ENCODE results near the gene ADCK1. TPM values are rescaled to one million over a fixed set of nuclear protein-coding genes. Genes with fewer than 3 reads are reported as not detected.

ADCK1 gene
- polyA plus RNA-seq, 2 of the 4 experiments (the other 2 are of a cell fraction): 6.6 to 8.1 TPM

GRCh38 chr14:77923131-77923936, 123.4 kb downstream of the ADCK1 start:
- FAIRE-seq (no peak), DNase-seq (ENCODE audit: low read depth in 1 of 2, low spot score in 1 of 2) (no peak), ATAC-seq (no peak)
- TF ChIP-seq RCOR1 (IDR thresholded peaks at IDR 0.05; ENCODE audit: low read depth, low read length) (no peak), ZC3H11A (IDR thresholded peaks at IDR 0.05) (no peak), EHMT2 (IDR thresholded peaks at IDR 0.05; ENCODE audit: low read depth) (no peak), ATOH8 (CRISPR knock-in tag; IDR thresholded peaks at IDR 0.05; ENCODE audit: low read depth) (no peak), TFCP2L1 (CRISPR knock-in tag; IDR thresholded peaks at IDR 0.05) (no peak), MAFK (IDR thresholded peaks at IDR 0.05; ENCODE audit: partially characterized antibody) (no peak), ZFP36 (IDR thresholded peaks at IDR 0.05; ENCODE audit: borderline replicate concordance, partially characterized antibody) (no peak), EP300 (IDR thresholded peaks at IDR 0.05) (no peak), ZNF302 (CRISPR knock-in tag; IDR thresholded peaks at IDR 0.05) (no peak), POLR2AphosphoS2 (conservative IDR thresholded peaks at IDR 0.05; ENCODE audit: low read length) (no peak), TP53 (CRISPR knock-in tag; IDR thresholded peaks at IDR 0.05) (no peak), CTCF (IDR thresholded peaks at IDR 0.05) (no peak), PHF8 (IDR thresholded peaks at IDR 0.05; ENCODE audit: borderline replicate concordance, low read depth) (no peak), E2F6 (IDR thresholded peaks at IDR 0.05; ENCODE audit: borderline replicate concordance, low read depth) (no peak), RAD21 (conservative IDR thresholded peaks at IDR 0.05 in 1 of 2, IDR thresholded peaks at IDR 0.05 in 1 of 2) (no peak), NFE2L2 (conservative IDR thresholded peaks at IDR 0.05; ENCODE audit: low read length) (no peak)
- H3K4me2 ChIP-seq: no peak overlapping the region
- WGBS (ENCODE audit: missing lambda C conversion rate): 51% methylated on average over 11 of the region's 11 CpGs
- H3K9me3 ChIP-seq: peaks cover 4% of the 10 kb centered on the region; the same call in 1 of the 3 replicates
- CTCF ChIA-PET: interaction anchor here (0.9 kb wide), 1 partner anchor 16 kb away, joined by 3 read pairs; no protein-coding TSS in a partner anchor
- no peak overlapping the region for H3K27ac ChIP-seq
- POLR2A ChIA-PET: no interaction called here
- H3K4me1 ChIP-seq: no peaks in the 10 kb centered on the region
- no peak overlapping the region for H3K4me3 ChIP-seq

GRCh38 chr14:77924141-77924948, 124.4 kb downstream of the ADCK1 start:
- POLR2A ChIA-PET: no interaction called here
- TF ChIP-seq NFE2L2 (conservative IDR thresholded peaks at IDR 0.05; ENCODE audit: low read length) (no peak), RAD21 (conservative IDR thresholded peaks at IDR 0.05 in 1 of 2, IDR thresholded peaks at IDR 0.05 in 1 of 2) (no peak), ZNF302 (CRISPR knock-in tag; IDR thresholded peaks at IDR 0.05) (no peak), HOXA7 (CRISPR knock-in tag; IDR thresholded peaks at IDR 0.05) (no peak), HEYL (CRISPR knock-in tag; IDR thresholded peaks at IDR 0.05) (no peak), CEBPB (IDR thresholded peaks at IDR 0.05) (no peak), KDM5A (IDR thresholded peaks at IDR 0.05) (no peak), TP53 (CRISPR knock-in tag; IDR thresholded peaks at IDR 0.05) (no peak), RARB (CRISPR knock-in tag; IDR thresholded peaks at IDR 0.05) (no peak), POLR2A (IDR thresholded peaks at IDR 0.05; ENCODE audit: low read length) (no peak)
- no peak overlapping the region for H3K27ac ChIP-seq

More at GRCh38 chr14:77924141-77924948, 124.4 kb downstream of the ADCK1 start:
- no peak for FAIRE-seq
- no peak for ATAC-seq
- DNase-seq (ENCODE audit: low read depth in 1 of 2, low spot score in 1 of 2): no peak
- CTCF ChIA-PET: interaction anchor here (1.0 to 1.2 kb wide), 2 partner anchors 18 to 63 kb away, joined by 3 read pairs; no protein-coding TSS in a partner anchor
- Histone ChIP-seq H3K4me3 (no peak overlapping the region), H3K9me3 (peaks cover 4% of the 10 kb centered on the region; the same call in 1 of the 3 replicates), H3K4me2 (no peak overlapping the region), H3K4me1 (no peaks in the 10 kb centered on the region)
- WGBS (ENCODE audit: missing lambda C conversion rate): 83% methylated on average over 22 of the region's 22 CpGs
